ENCODE data around the gene ACP2. TPM values are rescaled to one million over a fixed set of nuclear protein-coding genes. Genes with fewer than 3 reads are reported as not detected.
"Not testable (repeated sequence)": the region's sequence is repeated elsewhere in the genome, so short reads cannot be mapped to it uniquely, and the experiment has no call there.

The ACP2 gene
- total RNA-seq, 1 donor from 2014 or later: 54.8 TPM

DNA sequence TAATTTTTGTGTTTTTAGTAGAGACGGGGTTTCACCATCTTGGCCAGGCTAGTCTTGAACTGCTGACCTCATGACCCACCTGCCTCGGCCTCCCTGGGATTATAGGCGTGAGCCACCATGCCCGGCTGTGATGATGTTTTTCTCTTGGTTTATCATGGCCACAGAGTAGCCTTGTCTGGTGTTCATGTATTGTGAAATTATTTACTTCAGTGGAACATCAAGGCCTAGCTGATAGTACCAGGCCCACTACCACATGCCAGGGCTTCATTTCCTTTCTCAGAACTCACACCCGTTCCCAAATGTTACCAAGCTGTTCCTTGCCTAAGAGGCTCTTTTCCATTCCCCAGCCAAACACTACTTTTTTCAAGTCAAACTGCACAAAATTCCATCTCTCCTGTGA lies 40.0 kb downstream of the ACP2 start:
- intact Hi-C loops (cut with DNase I): no loop called here
- Histone ChIP-seq H3K36me3 (no peaks in the 10 kb centered on the region), H3K9me3 (no peaks in the 10 kb centered on the region), H3K27me3 (no peaks in the 10 kb centered on the region), H3K27ac (no peak overlapping the region), H3K4me1 (peaks cover 3% of the 10 kb centered on the region), H3K4me3 (no peak overlapping the region)
- no peak for DNase-seq (ENCODE audit: extremely low spot score in 2 of 2)
- no peak for TF ChIP-seq POLR2AphosphoS5 (IDR thresholded peaks at IDR 0.05; ENCODE audit: insufficient read depth in 1 of 2, low read depth in 1 of 2)
- TF ChIP-seq, protein P1, sequence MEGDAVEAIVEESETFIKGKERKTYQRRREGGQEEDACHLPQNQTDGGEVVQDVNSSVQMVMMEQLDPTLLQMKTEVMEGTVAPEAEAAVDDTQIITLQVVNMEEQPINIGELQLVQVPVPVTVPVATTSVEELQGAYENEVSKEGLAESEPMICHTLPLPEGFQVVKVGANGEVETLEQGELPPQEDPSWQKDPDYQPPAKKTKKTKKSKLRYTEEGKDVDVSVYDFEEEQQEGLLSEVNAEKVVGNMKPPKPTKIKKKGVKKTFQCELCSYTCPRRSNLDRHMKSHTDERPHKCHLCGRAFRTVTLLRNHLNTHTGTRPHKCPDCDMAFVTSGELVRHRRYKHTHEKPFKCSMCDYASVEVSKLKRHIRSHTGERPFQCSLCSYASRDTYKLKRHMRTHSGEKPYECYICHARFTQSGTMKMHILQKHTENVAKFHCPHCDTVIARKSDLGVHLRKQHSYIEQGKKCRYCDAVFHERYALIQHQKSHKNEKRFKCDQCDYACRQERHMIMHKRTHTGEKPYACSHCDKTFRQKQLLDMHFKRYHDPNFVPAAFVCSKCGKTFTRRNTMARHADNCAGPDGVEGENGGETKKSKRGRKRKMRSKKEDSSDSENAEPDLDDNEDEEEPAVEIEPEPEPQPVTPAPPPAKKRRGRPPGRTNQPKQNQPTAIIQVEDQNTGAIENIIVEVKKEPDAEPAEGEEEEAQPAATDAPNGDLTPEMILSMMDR (IDR thresholded peaks at IDR 0.05): no peak
- no peak for TF ChIP-seq POLR2A (IDR thresholded peaks at IDR 0.05)

DNA sequence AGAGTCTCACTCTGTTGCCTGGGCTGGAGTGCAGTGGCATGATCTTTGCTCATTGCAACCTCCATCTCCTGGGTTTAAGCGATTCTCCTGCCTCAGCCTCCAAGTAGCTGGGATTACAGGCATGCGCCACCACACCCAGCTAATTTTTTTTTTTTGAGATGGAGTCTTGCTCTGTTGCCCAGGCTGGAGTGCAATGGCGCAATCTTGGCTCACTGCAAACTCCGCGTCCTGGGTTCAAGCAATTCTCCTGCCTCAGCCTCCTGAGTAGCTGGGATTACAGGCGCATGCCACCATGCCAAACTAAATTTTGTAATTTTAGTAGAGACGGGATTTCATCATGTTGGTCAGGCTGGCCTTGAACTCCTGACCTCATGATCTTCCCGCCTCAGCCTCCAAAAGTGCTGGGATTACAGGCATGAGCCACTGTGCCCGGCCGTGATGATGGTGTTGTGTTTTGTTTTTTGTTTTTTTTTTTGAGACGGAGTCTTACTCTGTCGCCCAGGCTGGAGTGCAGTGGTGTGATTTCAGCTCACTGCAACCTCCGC lies 40.5 kb downstream of the ACP2 start:
- H3K36me3 ChIP-seq; H3K4me1 ChIP-seq; H3K9me3 ChIP-seq; H3K27ac ChIP-seq; intact Hi-C loops (cut with DNase I); DNase-seq (ENCODE audit: extremely low spot score in 2 of 2); H3K4me3 ChIP-seq; H3K27me3 ChIP-seq: not testable (repeated sequence)

- Histone ChIP-seq H3K4me1 (no peaks in the 10 kb centered on the region), H3K4me3 (no peak overlapping the region), H3K27me3 (no peaks in the 10 kb centered on the region), H3K9me3 (no peaks in the 10 kb centered on the region), H3K36me3 (no peaks in the 10 kb centered on the region), H3K27ac (no peak overlapping the region)
- no peak for TF ChIP-seq POLR2AphosphoS5 (IDR thresholded peaks at IDR 0.05; ENCODE audit: insufficient read depth in 1 of 2, low read depth in 1 of 2)
- TF ChIP-seq, protein P1 (IDR thresholded peaks at IDR 0.05): no peak
- TF ChIP-seq POLR2A (IDR thresholded peaks at IDR 0.05): no peak
- intact Hi-C loops (cut with DNase I): no loop called here
- no peak for DNase-seq (ENCODE audit: extremely low spot score in 2 of 2)
These were observed 41.2 kb downstream of the ACP2 start for GRCh38 chr11:47207459-47207858.

DNA sequence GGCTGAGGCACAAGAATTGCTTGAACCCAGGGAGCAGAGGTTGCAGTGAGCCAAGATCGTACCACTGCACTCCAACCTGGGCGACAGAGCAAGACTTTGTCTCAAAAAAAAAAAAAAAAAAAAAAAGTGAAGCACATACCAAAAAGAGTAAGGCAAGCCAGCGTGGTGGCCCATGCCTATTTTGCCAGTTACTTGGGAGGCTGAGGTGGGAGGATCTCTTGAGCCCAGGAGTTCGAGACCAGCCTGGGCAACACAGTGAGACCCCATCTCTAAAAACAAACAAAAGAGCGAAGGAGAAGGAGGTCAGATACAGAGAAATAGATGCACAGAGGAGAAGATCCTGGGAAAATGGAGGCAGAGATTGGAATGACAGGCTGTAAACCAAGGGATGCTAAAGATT lies 42.0 kb downstream of the ACP2 start:
- H3K27me3 ChIP-seq; intact Hi-C loops (cut with DNase I); H3K4me3 ChIP-seq; DNase-seq (ENCODE audit: extremely low spot score in 2 of 2); H3K9me3 ChIP-seq; H3K27ac ChIP-seq; H3K4me1 ChIP-seq; H3K36me3 ChIP-seq: not testable (repeated sequence)

DNA sequence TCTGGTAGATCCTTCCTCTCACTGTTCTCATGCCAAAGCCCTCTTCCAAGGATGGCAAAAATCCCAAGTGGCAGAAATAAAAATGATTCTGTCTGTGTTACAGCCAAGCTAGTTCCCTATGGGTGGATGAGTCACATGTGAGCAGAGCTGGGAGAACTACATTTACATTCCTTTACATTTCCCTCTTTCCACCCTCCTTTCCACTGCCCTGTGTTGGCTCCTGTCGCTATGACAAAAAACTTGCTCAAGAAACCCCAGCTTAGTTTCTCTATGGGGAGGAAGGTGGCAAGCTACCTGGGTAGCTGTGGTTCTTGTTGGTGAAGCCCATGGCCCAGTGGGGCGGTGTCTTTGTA lies 44.0 kb downstream of the ACP2 start:
- intact Hi-C loops (cut with DNase I): no loop called here
- H3K27ac ChIP-seq: no peak overlapping the region
- TF ChIP-seq POLR2AphosphoS5 (IDR thresholded peaks at IDR 0.05; ENCODE audit: insufficient read depth in 1 of 2, low read depth in 1 of 2) (peak in 1 of 2 donors; percentile 53), POLR2A (IDR thresholded peaks at IDR 0.05) (no peak)
- TF ChIP-seq, protein P1 (IDR thresholded peaks at IDR 0.05): no peak

GRCh38 chr11:47202576-47202975 lies 46.0 kb downstream of the ACP2 start:
- no peak overlapping the region for H3K4me3 ChIP-seq
- no peaks in the 10 kb centered on the region for H3K27me3 ChIP-seq
- TF ChIP-seq POLR2A (IDR thresholded peaks at IDR 0.05) (no peak), POLR2AphosphoS5 (IDR thresholded peaks at IDR 0.05; ENCODE audit: insufficient read depth in 1 of 2, low read depth in 1 of 2) (no peak)
- TF ChIP-seq, protein P1 (IDR thresholded peaks at IDR 0.05): no peak
- no peak overlapping the region for H3K27ac ChIP-seq
- DNase-seq (ENCODE audit: extremely low spot score in 2 of 2): no peak
- no peaks in the 10 kb centered on the region for H3K9me3 ChIP-seq
- intact Hi-C loops (cut with DNase I): no loop called here
- H3K36me3 ChIP-seq: no peaks in the 10 kb centered on the region
- H3K4me1 ChIP-seq: no peaks in the 10 kb centered on the region

More for the DNA sequence above, 44.0 kb downstream of the ACP2 start:
- Histone ChIP-seq H3K4me1 (no peaks in the 10 kb centered on the region), H3K36me3 (no peaks in the 10 kb centered on the region), H3K4me3 (no peak overlapping the region), H3K9me3 (no peaks in the 10 kb centered on the region), H3K27me3 (no peaks in the 10 kb centered on the region)
- DNase-seq (ENCODE audit: extremely low spot score in 2 of 2): no peak
